OCI-M2 (cell line): Measurements from ENCODE around the gene SLC25A30.
A peak's percentile ranks its signal among the peaks of the same experiment; 100 is the strongest.

Experiments
- DNase-seq: peaks from one replicate; lab custom pipeline; 2025; ENCODE audit not compliant: unreplicated experiment; lab: John Stamatoyannopoulos, UW

The SLC25A30 gene

GRCh38 chr13:45417790-45418534, at the start of gene SLC25A30:
Gene SLC25A30, minus strand, starts transcription at chr13:45418373. Its CDS starts 6,948 bp downstream, at chr13:45411425.
- peak; percentile 67 for DNase-seq

GRCh38 chr13:45466359-45466758, 48.2 kb upstream of the SLC25A30 start:
- DNase-seq = no peak

- DNase-seq = peak; percentile 55
Observed at GRCh38 chr13:45464687-45465453, 46.7 kb upstream of the SLC25A30 start, which contains the start of gene COG3. Gene COG3, plus strand, starts transcription at chr13:45464939. Its CDS starts 98 bp downstream, at chr13:45465037.

GRCh38 chr13:45464141-45464686, 46.0 kb upstream of the SLC25A30 start:
- DNase-seq = no peak

GRCh38 chr13:45456196-45456972, 38.2 kb upstream of the SLC25A30 start:
- DNase-seq = no peak

GRCh38 chr13:45454204-45454603, 36.0 kb upstream of the SLC25A30 start:
- no peak for DNase-seq

- no peak for DNase-seq
Observed at GRCh38 chr13:45451282-45451681, 33.1 kb upstream of the SLC25A30 start.

GRCh38 chr13:45448965-45449559, 30.9 kb upstream of the SLC25A30 start:
- no peak for DNase-seq

GRCh38 chr13:45447050-45447661, 29.0 kb upstream of the SLC25A30 start:
- DNase-seq = no peak

- no peak for DNase-seq
Observed at GRCh38 chr13:45446181-45446580, 28.0 kb upstream of the SLC25A30 start.

GRCh38 chr13:45445053-45445452, 26.9 kb upstream of the SLC25A30 start:
- no peak for DNase-seq

- no peak for DNase-seq
Observed at GRCh38 chr13:45441633-45442032, 23.5 kb upstream of the SLC25A30 start.

GRCh38 chr13:45439781-45440462, 21.7 kb upstream of the SLC25A30 start:
- no peak for DNase-seq

- no peak for DNase-seq
Observed at GRCh38 chr13:45439008-45439407, 20.8 kb upstream of the SLC25A30 start.

GRCh38 chr13:45437947-45438346, 19.8 kb upstream of the SLC25A30 start:
- DNase-seq = no peak

- no peak for DNase-seq
Observed at GRCh38 chr13:45436953-45437352, 18.8 kb upstream of the SLC25A30 start.

- no peak for DNase-seq
Observed at GRCh38 chr13:45436332-45436731, 18.2 kb upstream of the SLC25A30 start.

GRCh38 chr13:45434556-45435371, 16.6 kb upstream of the SLC25A30 start:
- DNase-seq = no peak

- DNase-seq = no peak
Observed at GRCh38 chr13:45433381-45433790, 15.2 kb upstream of the SLC25A30 start.
